RPMI8226 (cell line): ENCODE measurements around the gene GPER1.
"Not testable (repeated sequence)": the region's sequence is repeated elsewhere in the genome, so short reads cannot be mapped to it uniquely, and the experiment has no call there.

Experiments
- DNase-seq: peaks from one replicate; pipeline ENCODE4 v3.0.0-alpha.2; 2015

Gene GPER1

GRCh38 chr7:1071731-1072254 is 16.1 kb upstream of the GPER1 start:
- DNase-seq, result no peak

- DNase-seq, result no peak
Observed at GRCh38 chr7:1073142-1073977, 14.6 kb upstream of the GPER1 start.

GRCh38 chr7:1074018-1074417 is 13.9 kb upstream of the GPER1 start:
- not testable (repeated sequence) for DNase-seq

- DNase-seq, result no peak
Observed at GRCh38 chr7:1074593-1075431, 13.1 kb upstream of the GPER1 start.

- no peak for DNase-seq
Observed at GRCh38 chr7:1076184-1077072, 11.5 kb upstream of the GPER1 start.

- no peak for DNase-seq
Observed at GRCh38 chr7:1078519-1078918, 9.4 kb upstream of the GPER1 start.

GRCh38 chr7:1078985-1079384 is 8.9 kb upstream of the GPER1 start:
- DNase-seq, result no peak

- no peak for DNase-seq
Observed at GRCh38 chr7:1079546-1079945, 8.4 kb upstream of the GPER1 start.

GRCh38 chr7:1080252-1080920 is 7.5 kb upstream of the GPER1 start:
- DNase-seq, result no peak

GRCh38 chr7:1080921-1081255 is 7.0 kb upstream of the GPER1 start:
- DNase-seq, result no peak

- no peak for DNase-seq
Observed at GRCh38 chr7:1081336-1081735, 6.6 kb upstream of the GPER1 start.

- no peak for DNase-seq
Observed at GRCh38 chr7:1081931-1082401, 5.9 kb upstream of the GPER1 start.

GRCh38 chr7:1083729-1084657 is 3.9 kb upstream of the GPER1 start:
- no peak for DNase-seq

- DNase-seq, result no peak
Observed at GRCh38 chr7:1085266-1085665, 2.6 kb upstream of the GPER1 start.

- DNase-seq, result no peak
Observed at GRCh38 chr7:1085910-1086421, 1.9 kb upstream of the GPER1 start.

GRCh38 chr7:1086588-1087464 is 1.1 kb upstream of the GPER1 start:
- DNase-seq, result peak; percentile 56

- no peak for DNase-seq
Observed at GRCh38 chr7:1087465-1087814, 473 bp upstream of the GPER1 start.

GRCh38 chr7:1090236-1090635 is 2.3 kb downstream of the GPER1 start:
- DNase-seq, result no peak

GRCh38 chr7:1090686-1091643 is 3.1 kb downstream of the GPER1 start:
- no peak for DNase-seq
